IMR-90 (cell line): ENCODE results near the gene POU3F2.

Source experiments
- BHLHE40 ChIP-seq: fragments of 150-350 bp; IDR thresholded peaks from 2 replicates; pipeline ENCODE4 v1.6.1; 2016; ENCODE audit warnings: mild to moderate bottlenecking, low read depth, low read length
- CHD1 ChIP-seq: IDR thresholded peaks from 2 replicates; pipeline ENCODE4 v1.6.1; 2012; ENCODE audit warnings: low read depth, low read length, improper control_type of control experiment
- CTCF ChIP-seq: conservative IDR thresholded peaks from 2 replicates; pipeline ENCODE4 v1.5.1; 2012; ENCODE audit warnings: mild to moderate bottlenecking, low read depth, low read length, improper control_type of control experiment
- ELK1 ChIP-seq: fragments of 150-350 bp; IDR thresholded peaks from 2 replicates; pipeline ENCODE4 v1.6.1; 2016; ENCODE audit warnings: low read depth, mild to moderate bottlenecking, low read length, moderate library complexity, borderline replicate concordance
- MAZ ChIP-seq: IDR thresholded peaks from 2 replicates; pipeline ENCODE4 v1.6.1; 2012; ENCODE audit warnings: low read depth, mild to moderate bottlenecking, low read length, improper control_type of control experiment, moderate library complexity, borderline replicate concordance
- POLR2A ChIP-seq: IDR thresholded peaks from 2 replicates; pipeline ENCODE4 v1.6.1; 2012; ENCODE audit warnings: mild to moderate bottlenecking, low read depth, low read length
- RAD21 ChIP-seq: IDR thresholded peaks from 2 replicates; pipeline ENCODE4 v1.6.1; 2012; ENCODE audit warnings: low read length, improper control_type of control experiment
- RCOR1 ChIP-seq: IDR thresholded peaks from 2 replicates; pipeline ENCODE4 v1.6.1; 2012; ENCODE audit warnings: mild to moderate bottlenecking, low read length, improper control_type of control experiment; ENCODE audit not compliant: insufficient replicate concordance
- RFX5 ChIP-seq: IDR thresholded peaks from 2 replicates; pipeline ENCODE4 v1.8.0; 2012; ENCODE audit warnings: low read depth, mild to moderate bottlenecking, low read length, moderate library complexity
- SMC3 ChIP-seq: fragments of 150-350 bp; IDR thresholded peaks from 2 replicates; pipeline ENCODE4 v1.6.1; 2016; ENCODE audit warnings: low read depth, mild to moderate bottlenecking, antibody characterized with exemption, low read length, moderate library complexity
- USF2 ChIP-seq: fragments of 150-350 bp; IDR thresholded peaks from 2 replicates; pipeline ENCODE4 v1.6.1; 2017; ENCODE audit warnings: mild to moderate bottlenecking, antibody characterized with exemption, low read length, low read depth

GRCh38 chr6:98843271-98844243, 9.2 kb downstream of the POU3F2 start:
- TF ChIP-seq RAD21 = no peak
- TF ChIP-seq CTCF = no peak
- no peak for TF ChIP-seq SMC3
- TF ChIP-seq CHD1 = no peak
- TF ChIP-seq POLR2A = no peak
- no peak for TF ChIP-seq ELK1
- TF ChIP-seq RCOR1 = no peak
- TF ChIP-seq RFX5 = no peak
- no peak for TF ChIP-seq USF2
- TF ChIP-seq BHLHE40 = no peak
- TF ChIP-seq MAZ = no peak
